PFSK-1 (cell line): Measurements from ENCODE around the gene SEC24C.

Experiments
- POLR2AphosphoS5 ChIP-seq: IDR thresholded peaks from 2 replicates; pipeline ENCODE4 v1.6.1; 2012; ENCODE audit warnings: low read depth, mild to moderate bottlenecking, control low read depth, low read length, moderate library complexity
- REST ChIP-seq, 2 experiments: IDR thresholded peaks; 2 replicates each; pipeline versions ENCODE4 v1.6.1 to v1.8.0; 2011 to 2012; ENCODE audit warnings: low read depth in 2 of 2, low read length in 2 of 2, control low read depth in 1 of 2, inconsistent platforms in 1 of 2, mild to moderate bottlenecking in 1 of 2, moderate library complexity in 1 of 2; ENCODE audit not compliant: insufficient read depth in 1 of 2
- SIN3A ChIP-seq: IDR thresholded peaks from 2 replicates; pipeline ENCODE4 v1.6.1; 2012; ENCODE audit warnings: mild to moderate bottlenecking, low read length, moderate library complexity, borderline replicate concordance; ENCODE audit not compliant: insufficient read depth
- TAF1 ChIP-seq: IDR thresholded peaks from 2 replicates; pipeline ENCODE4 v1.6.1; 2012; ENCODE audit warnings: low read length, control low read depth, borderline replicate concordance; ENCODE audit not compliant: insufficient read depth

GRCh38 chr10:73732931-73733623, 11.1 kb upstream of the SEC24C start:
- TF ChIP-seq POLR2AphosphoS5: no peak
- no peak for TF ChIP-seq SIN3A
- TF ChIP-seq REST (IDR thresholded peaks at IDR 0.05; ENCODE audit: insufficient read depth in 1 of 2, low read depth in 2 of 2, low read length in 2 of 2): no peak
- no peak for TF ChIP-seq TAF1
